ENCODE measurements around the gene DOCK3. TPM values are rescaled to one million over a fixed set of nuclear protein-coding genes. Genes with fewer than 3 reads are reported as not detected.
"Not testable (repeated sequence)": the region's sequence is repeated elsewhere in the genome, so short reads cannot be mapped to it uniquely, and the experiment has no call there.

DOCK3 gene
- polyA plus RNA-seq, 4 donors = 0.13 to 0.34 TPM; not detected in 2

GRCh38 chr3:50830451-50830850, 155.7 kb downstream of the DOCK3 start:
- 49 to 87% (median 61%) methylated on average over 3 of the region's 3 CpGs for WGBS, 3 donors
- H3K27me3 ChIP-seq (ENCODE audit: control insufficient read depth in 3 of 3, insufficient read depth in 3 of 3, low read length in 3 of 3) = no peaks in the 10 kb centered on the region
- no peak overlapping the region for H3K27ac ChIP-seq (ENCODE audit: low read depth in 1 of 3, low read length in 2 of 3)
- no peaks in the 10 kb centered on the region for H3K36me3 ChIP-seq (ENCODE audit: control insufficient read depth in 3 of 3, insufficient read depth in 2 of 3, low read depth in 1 of 3, low read length in 3 of 3)
- no peak for FAIRE-seq
- no peak overlapping the region for H3K4me3 ChIP-seq (ENCODE audit: low read depth in 1 of 3, low read length in 3 of 3)
- H3K4me1 ChIP-seq (ENCODE audit: control insufficient read depth in 3 of 3, insufficient read depth in 2 of 3, low read depth in 1 of 3, low read length in 2 of 3) = no peaks in the 10 kb centered on the region
- DNase-seq = no peak
- H3K9me3 ChIP-seq (ENCODE audit: control insufficient read depth in 2 of 2, insufficient read depth in 1 of 2, low read depth in 1 of 2, low read length in 1 of 2) = no peaks in the 10 kb centered on the region

GRCh38 chr3:50831009-50831408, 156.3 kb downstream of the DOCK3 start:
- not testable (repeated sequence) for H3K27ac ChIP-seq (ENCODE audit: low read depth in 1 of 3, low read length in 2 of 3); H3K27me3 ChIP-seq (ENCODE audit: control insufficient read depth in 3 of 3, insufficient read depth in 3 of 3, low read length in 3 of 3); H3K4me1 ChIP-seq (ENCODE audit: control insufficient read depth in 3 of 3, insufficient read depth in 2 of 3, low read depth in 1 of 3, low read length in 2 of 3); H3K36me3 ChIP-seq (ENCODE audit: control insufficient read depth in 3 of 3, insufficient read depth in 2 of 3, low read depth in 1 of 3, low read length in 3 of 3); H3K4me3 ChIP-seq (ENCODE audit: low read depth in 1 of 3, low read length in 3 of 3); H3K9me3 ChIP-seq (ENCODE audit: control insufficient read depth in 2 of 2, insufficient read depth in 1 of 2, low read depth in 1 of 2, low read length in 1 of 2); DNase-seq; FAIRE-seq
- WGBS, 3 donors = 92 to 94% (median 93%) methylated on average over 2 of the region's 2 CpGs

GRCh38 chr3:50840983-50841489, 166.3 kb downstream of the DOCK3 start:
- 69 to 89% (median 89%) methylated on average over 1 of the region's 1 CpG for WGBS, 3 donors
- DNase-seq = no peak
- FAIRE-seq = no peak

GRCh38 chr3:50848308-50848707, 173.6 kb downstream of the DOCK3 start:
- Histone ChIP-seq H3K27ac (ENCODE audit: low read depth in 1 of 3, low read length in 2 of 3) (no peak overlapping the region), H3K4me1 (ENCODE audit: control insufficient read depth in 3 of 3, insufficient read depth in 2 of 3, low read depth in 1 of 3, low read length in 2 of 3) (no peaks in the 10 kb centered on the region), H3K9me3 (ENCODE audit: control insufficient read depth in 2 of 2, insufficient read depth in 1 of 2, low read depth in 1 of 2, low read length in 1 of 2) (peaks cover 0 to 2% of the 10 kb centered on the region in 2 donors), H3K4me3 (ENCODE audit: low read depth in 1 of 3, low read length in 3 of 3) (no peak overlapping the region), H3K27me3 (ENCODE audit: control insufficient read depth in 3 of 3, insufficient read depth in 3 of 3, low read length in 3 of 3) (no peaks in the 10 kb centered on the region), H3K36me3 (ENCODE audit: control insufficient read depth in 3 of 3, insufficient read depth in 2 of 3, low read depth in 1 of 3, low read length in 3 of 3) (no peaks in the 10 kb centered on the region)
- WGBS, 3 donors = 96 to 99% (median 97%) methylated on average over 5 of the region's 5 CpGs
- no peak for FAIRE-seq
- DNase-seq = no peak

More at GRCh38 chr3:50840983-50841489, 166.3 kb downstream of the DOCK3 start:
- no peak overlapping the region for H3K4me3 ChIP-seq (ENCODE audit: low read depth in 1 of 3, low read length in 3 of 3)
- H3K36me3 ChIP-seq (ENCODE audit: control insufficient read depth in 3 of 3, insufficient read depth in 2 of 3, low read depth in 1 of 3, low read length in 3 of 3) = no peaks in the 10 kb centered on the region
- H3K9me3 ChIP-seq (ENCODE audit: control insufficient read depth in 2 of 2, insufficient read depth in 1 of 2, low read depth in 1 of 2, low read length in 1 of 2) = no peaks in the 10 kb centered on the region
- H3K27ac ChIP-seq (ENCODE audit: low read depth in 1 of 3, low read length in 2 of 3) = no peak overlapping the region
- H3K4me1 ChIP-seq (ENCODE audit: control insufficient read depth in 3 of 3, insufficient read depth in 2 of 3, low read depth in 1 of 3, low read length in 2 of 3) = no peaks in the 10 kb centered on the region
- no peaks in the 10 kb centered on the region for H3K27me3 ChIP-seq (ENCODE audit: control insufficient read depth in 3 of 3, insufficient read depth in 3 of 3, low read length in 3 of 3)

GRCh38 chr3:50850639-50851511, 176.1 kb downstream of the DOCK3 start:
- FAIRE-seq = no peak

GRCh38 chr3:50853936-50854335, 179.2 kb downstream of the DOCK3 start:
- Histone ChIP-seq H3K4me3 (ENCODE audit: low read depth in 1 of 3, low read length in 3 of 3) (no peak overlapping the region), H3K9me3 (ENCODE audit: control insufficient read depth in 2 of 2, insufficient read depth in 1 of 2, low read depth in 1 of 2, low read length in 1 of 2) (no peaks in the 10 kb centered on the region), H3K36me3 (ENCODE audit: control insufficient read depth in 3 of 3, insufficient read depth in 2 of 3, low read depth in 1 of 3, low read length in 3 of 3) (no peaks in the 10 kb centered on the region), H3K4me1 (ENCODE audit: control insufficient read depth in 3 of 3, insufficient read depth in 2 of 3, low read depth in 1 of 3, low read length in 2 of 3) (no peaks in the 10 kb centered on the region), H3K27ac (ENCODE audit: low read depth in 1 of 3, low read length in 2 of 3) (no peak overlapping the region), H3K27me3 (ENCODE audit: control insufficient read depth in 3 of 3, insufficient read depth in 3 of 3, low read length in 3 of 3) (no peaks in the 10 kb centered on the region)
- WGBS, 3 donors = 78 to 86% (median 81%) methylated on average over 4 of the region's 4 CpGs
- FAIRE-seq (no peak), DNase-seq (no peak)

More at GRCh38 chr3:50850639-50851511, 176.1 kb downstream of the DOCK3 start:
- Histone ChIP-seq H3K9me3 (ENCODE audit: control insufficient read depth in 2 of 2, insufficient read depth in 1 of 2, low read depth in 1 of 2, low read length in 1 of 2) (peaks cover 0 to 2% of the 10 kb centered on the region in 2 donors), H3K4me1 (ENCODE audit: control insufficient read depth in 3 of 3, insufficient read depth in 2 of 3, low read depth in 1 of 3, low read length in 2 of 3) (no peaks in the 10 kb centered on the region), H3K36me3 (ENCODE audit: control insufficient read depth in 3 of 3, insufficient read depth in 2 of 3, low read depth in 1 of 3, low read length in 3 of 3) (no peaks in the 10 kb centered on the region), H3K27ac (ENCODE audit: low read depth in 1 of 3, low read length in 2 of 3) (no peak overlapping the region), H3K4me3 (ENCODE audit: low read depth in 1 of 3, low read length in 3 of 3) (no peak overlapping the region), H3K27me3 (ENCODE audit: control insufficient read depth in 3 of 3, insufficient read depth in 3 of 3, low read length in 3 of 3) (no peaks in the 10 kb centered on the region)
- DNase-seq = no peak
- WGBS, 3 donors = 82 to 91% (median 88%) methylated on average over 3 of the region's 3 CpGs

- Histone ChIP-seq H3K9me3 (ENCODE audit: control insufficient read depth in 2 of 2, insufficient read depth in 1 of 2, low read depth in 1 of 2, low read length in 1 of 2) (no peaks in the 10 kb centered on the region), H3K27me3 (ENCODE audit: control insufficient read depth in 3 of 3, insufficient read depth in 3 of 3, low read length in 3 of 3) (no peaks in the 10 kb centered on the region), H3K4me3 (ENCODE audit: low read depth in 1 of 3, low read length in 3 of 3) (no peak overlapping the region), H3K27ac (ENCODE audit: low read depth in 1 of 3, low read length in 2 of 3) (no peak overlapping the region), H3K36me3 (ENCODE audit: control insufficient read depth in 3 of 3, insufficient read depth in 2 of 3, low read depth in 1 of 3, low read length in 3 of 3) (no peaks in the 10 kb centered on the region), H3K4me1 (ENCODE audit: control insufficient read depth in 3 of 3, insufficient read depth in 2 of 3, low read depth in 1 of 3, low read length in 2 of 3) (no peaks in the 10 kb centered on the region)
- FAIRE-seq (no peak), DNase-seq (no peak)
- WGBS, 3 donors = 68 to 72% (median 69%) methylated on average over 3 of the region's 3 CpGs
These were observed 187.5 kb downstream of the DOCK3 start for GRCh38 chr3:50862221-50862620.

- H3K36me3 ChIP-seq (ENCODE audit: control insufficient read depth in 3 of 3, insufficient read depth in 2 of 3, low read depth in 1 of 3, low read length in 3 of 3) = no peaks in the 10 kb centered on the region
- FAIRE-seq = no peak
- no peaks in the 10 kb centered on the region for H3K27me3 ChIP-seq (ENCODE audit: control insufficient read depth in 3 of 3, insufficient read depth in 3 of 3, low read length in 3 of 3)
- no peak overlapping the region for H3K27ac ChIP-seq (ENCODE audit: low read depth in 1 of 3, low read length in 2 of 3)
- WGBS, 3 donors = 72 to 77% (median 74%) methylated on average over 3 of the region's 3 CpGs
- H3K9me3 ChIP-seq (ENCODE audit: control insufficient read depth in 2 of 2, insufficient read depth in 1 of 2, low read depth in 1 of 2, low read length in 1 of 2) = no peaks in the 10 kb centered on the region
- H3K4me1 ChIP-seq (ENCODE audit: control insufficient read depth in 3 of 3, insufficient read depth in 2 of 3, low read depth in 1 of 3, low read length in 2 of 3) = no peaks in the 10 kb centered on the region
- DNase-seq = no peak
- no peak overlapping the region for H3K4me3 ChIP-seq (ENCODE audit: low read depth in 1 of 3, low read length in 3 of 3)
These were observed 198.8 kb downstream of the DOCK3 start for GRCh38 chr3:50873376-50874157.

All from small intestine (tissue), 7 donors.